ENCODE measurements around the gene CITED4. TPM values are rescaled to one million over a fixed set of nuclear protein-coding genes. Genes with fewer than 3 reads are reported as not detected.

The CITED4 gene
- total RNA-seq, 2 experiments from 2014 or later = 2.0 TPM; not detected in 1

GRCh38 chr1:40844887-40845878 is 17.0 kb downstream of the CITED4 start:
- ChIA-PET CTCF (ENCODE audit: unreplicated experiment) (interaction anchor here (0.6 kb wide), 1 partner anchor 176 kb away, joined by 3 read pairs; no protein-coding TSS in a partner anchor), POLR2A (interaction anchor here (0.8 kb wide), 1 partner anchor 20 kb away, joined by 3 read pairs; no protein-coding TSS in a partner anchor)
- no peak overlapping the region for H3K27ac ChIP-seq (ENCODE audit: low read depth, low read length, poor library complexity, severe bottlenecking)
- H3K4me1 ChIP-seq (ENCODE audit: insufficient read depth, low read length, poor library complexity, severe bottlenecking) = peaks cover 22% of the 10 kb centered on the region
- TF ChIP-seq, protein P1, sequence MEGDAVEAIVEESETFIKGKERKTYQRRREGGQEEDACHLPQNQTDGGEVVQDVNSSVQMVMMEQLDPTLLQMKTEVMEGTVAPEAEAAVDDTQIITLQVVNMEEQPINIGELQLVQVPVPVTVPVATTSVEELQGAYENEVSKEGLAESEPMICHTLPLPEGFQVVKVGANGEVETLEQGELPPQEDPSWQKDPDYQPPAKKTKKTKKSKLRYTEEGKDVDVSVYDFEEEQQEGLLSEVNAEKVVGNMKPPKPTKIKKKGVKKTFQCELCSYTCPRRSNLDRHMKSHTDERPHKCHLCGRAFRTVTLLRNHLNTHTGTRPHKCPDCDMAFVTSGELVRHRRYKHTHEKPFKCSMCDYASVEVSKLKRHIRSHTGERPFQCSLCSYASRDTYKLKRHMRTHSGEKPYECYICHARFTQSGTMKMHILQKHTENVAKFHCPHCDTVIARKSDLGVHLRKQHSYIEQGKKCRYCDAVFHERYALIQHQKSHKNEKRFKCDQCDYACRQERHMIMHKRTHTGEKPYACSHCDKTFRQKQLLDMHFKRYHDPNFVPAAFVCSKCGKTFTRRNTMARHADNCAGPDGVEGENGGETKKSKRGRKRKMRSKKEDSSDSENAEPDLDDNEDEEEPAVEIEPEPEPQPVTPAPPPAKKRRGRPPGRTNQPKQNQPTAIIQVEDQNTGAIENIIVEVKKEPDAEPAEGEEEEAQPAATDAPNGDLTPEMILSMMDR (conservative IDR thresholded peaks at IDR 0.05; ENCODE audit: low read length) = no peak
- no peak for TF ChIP-seq EZH2phosphoT487 (IDR thresholded peaks at IDR 0.05; ENCODE audit: borderline replicate concordance, low read depth, low read length)
- H2AFZ ChIP-seq (ENCODE audit: low read length) = no peak overlapping the region
- H3K4me3 ChIP-seq (ENCODE audit: low read depth, low read length, poor library complexity, severe bottlenecking) = no peak overlapping the region
- intact Hi-C loops (cut with micrococcal nuclease; ENCODE audit: unreplicated experiment) = no loop called here
- peak; percentile 17 for DNase-seq (ENCODE audit: low spot score)
- no peaks in the 10 kb centered on the region for H3K9me3 ChIP-seq (ENCODE audit: low read length)
- no peaks in the 10 kb centered on the region for H4K20me1 ChIP-seq (ENCODE audit: insufficient read depth, low read length)
- no peaks in the 10 kb centered on the region for H3K9me2 ChIP-seq (ENCODE audit: insufficient read depth, low read length)
- no peaks in the 10 kb centered on the region for H3K36me3 ChIP-seq (ENCODE audit: insufficient read depth, low read length)
- H3K79me2 ChIP-seq (ENCODE audit: insufficient read depth, low read depth, low read length) = no peaks in the 10 kb centered on the region
- no TSS peak for BruUV-seq (replicated peaks)
- peak overlapping the region; percentile 16; the same call in 1 of the 2 replicates for H3K4me2 ChIP-seq (ENCODE audit: low read length)

DNA sequence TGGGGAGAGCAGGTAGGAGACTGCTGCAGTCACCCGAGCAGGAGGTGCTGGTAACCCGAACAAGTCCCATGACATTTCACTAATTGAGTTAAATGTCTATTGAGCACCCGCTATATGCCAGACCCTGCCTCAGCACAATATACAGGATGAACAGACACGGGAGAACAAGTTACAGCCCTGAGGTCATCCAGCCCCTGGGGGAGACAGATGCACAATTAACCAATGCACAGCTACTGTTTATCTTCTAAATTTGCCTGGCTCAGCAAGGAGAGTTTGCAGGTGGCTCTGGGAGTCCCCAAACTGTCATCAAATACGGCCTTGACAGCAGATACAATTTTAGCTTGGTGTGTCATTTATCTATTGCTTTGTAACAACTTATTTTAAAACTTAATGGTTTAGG is 18.1 kb downstream of the CITED4 start:
- Histone ChIP-seq H3K4me1 (ENCODE audit: insufficient read depth, low read length, poor library complexity, severe bottlenecking) (peaks cover 14% of the 10 kb centered on the region), H3K27ac (ENCODE audit: low read depth, low read length, poor library complexity, severe bottlenecking) (no peak overlapping the region), H4K20me1 (ENCODE audit: insufficient read depth, low read length) (no peaks in the 10 kb centered on the region), H3K4me2 (ENCODE audit: low read length) (no peak overlapping the region), H3K4me3 (ENCODE audit: low read depth, low read length, poor library complexity, severe bottlenecking) (no peak overlapping the region), H3K9me2 (ENCODE audit: insufficient read depth, low read length) (no peaks in the 10 kb centered on the region), H2AFZ (ENCODE audit: low read length) (no peak overlapping the region), H3K79me2 (ENCODE audit: insufficient read depth, low read depth, low read length) (no peaks in the 10 kb centered on the region), H3K36me3 (ENCODE audit: insufficient read depth, low read length) (no peaks in the 10 kb centered on the region), H3K9me3 (ENCODE audit: low read length) (no peaks in the 10 kb centered on the region)
- CTCF ChIA-PET (ENCODE audit: unreplicated experiment) = no interaction called here
- BruUV-seq (replicated peaks) = no TSS peak
- intact Hi-C loops (cut with micrococcal nuclease; ENCODE audit: unreplicated experiment) = no loop called here
- POLR2A ChIA-PET = no interaction called here
- TF ChIP-seq, protein P1 (conservative IDR thresholded peaks at IDR 0.05; ENCODE audit: low read length) = no peak
- TF ChIP-seq EZH2phosphoT487 (IDR thresholded peaks at IDR 0.05; ENCODE audit: borderline replicate concordance, low read depth, low read length) = no peak
- DNase-seq (ENCODE audit: low spot score) = peak; percentile 50

GRCh38 chr1:40842691-40843090 is 19.5 kb downstream of the CITED4 start:
- no peak overlapping the region for H3K4me3 ChIP-seq (ENCODE audit: low read depth, low read length, poor library complexity, severe bottlenecking)
- DNase-seq (ENCODE audit: low spot score) = no peak
- BruUV-seq (replicated peaks) = no TSS peak
- no peaks in the 10 kb centered on the region for H3K9me2 ChIP-seq (ENCODE audit: insufficient read depth, low read length)
- no peaks in the 10 kb centered on the region for H3K79me2 ChIP-seq (ENCODE audit: insufficient read depth, low read depth, low read length)
- H3K27ac ChIP-seq (ENCODE audit: low read depth, low read length, poor library complexity, severe bottlenecking) = no peak overlapping the region
- no peaks in the 10 kb centered on the region for H3K36me3 ChIP-seq (ENCODE audit: insufficient read depth, low read length)
- ChIA-PET POLR2A (no interaction called here), CTCF (ENCODE audit: unreplicated experiment) (no interaction called here)
- no peaks in the 10 kb centered on the region for H3K9me3 ChIP-seq (ENCODE audit: low read length)
- H4K20me1 ChIP-seq (ENCODE audit: insufficient read depth, low read length) = no peaks in the 10 kb centered on the region
- peaks cover 11% of the 10 kb centered on the region for H3K4me1 ChIP-seq (ENCODE audit: insufficient read depth, low read length, poor library complexity, severe bottlenecking)
- TF ChIP-seq EZH2phosphoT487 (IDR thresholded peaks at IDR 0.05; ENCODE audit: borderline replicate concordance, low read depth, low read length) = no peak
- TF ChIP-seq, protein P1 (conservative IDR thresholded peaks at IDR 0.05; ENCODE audit: low read length) = no peak
- H2AFZ ChIP-seq (ENCODE audit: low read length) = no peak overlapping the region
- H3K4me2 ChIP-seq (ENCODE audit: low read length) = no peak overlapping the region
- intact Hi-C loops (cut with micrococcal nuclease; ENCODE audit: unreplicated experiment) = no loop called here
